KOPT-K1 (cell line): ENCODE measurements around the gene MYBPHL.

Experiments used
- H3K27ac ChIP-seq: fragments of 200-600 bp; sonication (generic); 2 replicates; pipeline ENCODE4 v1.5.1; 2016; ENCODE audit warnings: antibody characterized with exemption, mild to moderate bottlenecking, low read depth, low read length; ENCODE audit not compliant: poor library complexity, severe bottlenecking
- H3K36me3 ChIP-seq: fragments of 200-600 bp; sonication (generic); 2 replicates; pipeline ENCODE4 v1.5.1; 2017; ENCODE audit warnings: antibody characterized with exemption, mild to moderate bottlenecking, low read length, moderate library complexity; ENCODE audit not compliant: insufficient read depth
- H3K9me3 ChIP-seq: fragments of 200-600 bp; sonication (generic); 2 replicates; pipeline ENCODE4 v1.5.1; 2017; ENCODE audit warnings: antibody characterized with exemption, low read length, mild to moderate bottlenecking; ENCODE audit not compliant: insufficient read depth, poor library complexity, severe bottlenecking

The MYBPHL gene

GRCh38 chr1:109306832-109307273 lies at the start of gene MYBPHL:
TSS of gene MYBPHL (minus strand) at chr1:109307011. CDS start at chr1:109306991, 20 bp downstream.
- Histone ChIP-seq H3K36me3 (peaks cover 12% of the 10 kb centered on the region; the same call in 1 of the 2 replicates), H3K9me3 (no peaks in the 10 kb centered on the region), H3K27ac (no peak within 1 kb of the TSS)

GRCh38 chr1:109356505-109356904 lies 49.7 kb upstream of the MYBPHL start:
- Histone ChIP-seq H3K36me3 (peaks cover 25% of the 10 kb centered on the region), H3K27ac (no peak overlapping the region), H3K9me3 (no peaks in the 10 kb centered on the region)

- H3K27ac ChIP-seq, result no peak overlapping the region
- H3K9me3 ChIP-seq, result no peaks in the 10 kb centered on the region
- H3K36me3 ChIP-seq, result peaks cover 40% of the 10 kb centered on the region
Observed at GRCh38 chr1:109354929-109355328, 48.1 kb upstream of the MYBPHL start.

GRCh38 chr1:109351457-109351856 lies 44.6 kb upstream of the MYBPHL start:
- Histone ChIP-seq H3K27ac (no peak overlapping the region), H3K9me3 (no peaks in the 10 kb centered on the region), H3K36me3 (peaks cover 63% of the 10 kb centered on the region)

- Histone ChIP-seq H3K27ac (no peak overlapping the region), H3K36me3 (peaks cover 69% of the 10 kb centered on the region), H3K9me3 (no peaks in the 10 kb centered on the region)
Observed at GRCh38 chr1:109350655-109351054, 43.8 kb upstream of the MYBPHL start.

GRCh38 chr1:109350182-109350581 lies 43.4 kb upstream of the MYBPHL start:
- peaks cover 74% of the 10 kb centered on the region for H3K36me3 ChIP-seq
- no peak overlapping the region for H3K27ac ChIP-seq
- H3K9me3 ChIP-seq, result no peaks in the 10 kb centered on the region

- H3K9me3 ChIP-seq, result no peaks in the 10 kb centered on the region
- peaks cover 80% of the 10 kb centered on the region for H3K36me3 ChIP-seq
- H3K27ac ChIP-seq, result no peak overlapping the region
Observed at GRCh38 chr1:109347511-109347910, 40.7 kb upstream of the MYBPHL start.

- Histone ChIP-seq H3K36me3 (peaks cover 90% of the 10 kb centered on the region), H3K27ac (no peak overlapping the region), H3K9me3 (no peaks in the 10 kb centered on the region)
Observed at GRCh38 chr1:109341944-109342930, 35.4 kb upstream of the MYBPHL start.

GRCh38 chr1:109338608-109339007 lies 31.8 kb upstream of the MYBPHL start:
- Histone ChIP-seq H3K36me3 (peaks cover 86% of the 10 kb centered on the region), H3K27ac (no peak overlapping the region), H3K9me3 (no peaks in the 10 kb centered on the region)

- Histone ChIP-seq H3K36me3 (peaks cover 86% of the 10 kb centered on the region), H3K27ac (no peak overlapping the region), H3K9me3 (peaks cover 2% of the 10 kb centered on the region)
Observed at GRCh38 chr1:109338091-109338490, 31.3 kb upstream of the MYBPHL start.

- peaks cover 91% of the 10 kb centered on the region for H3K36me3 ChIP-seq
- no peak overlapping the region for H3K27ac ChIP-seq
- peaks cover 30% of the 10 kb centered on the region for H3K9me3 ChIP-seq
Observed at GRCh38 chr1:109335091-109335490, 28.3 kb upstream of the MYBPHL start.

- Histone ChIP-seq H3K36me3 (peaks cover 92% of the 10 kb centered on the region), H3K9me3 (peaks cover 30% of the 10 kb centered on the region), H3K27ac (no peak overlapping the region)
Observed at GRCh38 chr1:109331113-109331512, 24.3 kb upstream of the MYBPHL start.

- H3K36me3 ChIP-seq, result peaks cover 87% of the 10 kb centered on the region
- no peak overlapping the region for H3K27ac ChIP-seq
- H3K9me3 ChIP-seq, result peaks cover 21% of the 10 kb centered on the region
Observed at GRCh38 chr1:109327285-109327684, 20.5 kb upstream of the MYBPHL start.

GRCh38 chr1:109322974-109323373 lies 16.2 kb upstream of the MYBPHL start:
- Histone ChIP-seq H3K27ac (no peak overlapping the region), H3K36me3 (peaks cover 87% of the 10 kb centered on the region), H3K9me3 (no peaks in the 10 kb centered on the region)

GRCh38 chr1:109319114-109319513 lies 12.3 kb upstream of the MYBPHL start:
- H3K36me3 ChIP-seq, result peaks cover 97% of the 10 kb centered on the region
- no peaks in the 10 kb centered on the region for H3K9me3 ChIP-seq
- no peak overlapping the region for H3K27ac ChIP-seq

- Histone ChIP-seq H3K9me3 (no peaks in the 10 kb centered on the region), H3K27ac (no peak overlapping the region), H3K36me3 (peaks cover 92% of the 10 kb centered on the region)
Observed at GRCh38 chr1:109316506-109316905, 9.7 kb upstream of the MYBPHL start.
